ENCODE data around the gene HEATR5B.
"Not testable (repeated sequence)": the region's sequence is repeated elsewhere in the genome, so short reads cannot be mapped to it uniquely, and the experiment has no call there.

HEATR5B gene

DNA sequence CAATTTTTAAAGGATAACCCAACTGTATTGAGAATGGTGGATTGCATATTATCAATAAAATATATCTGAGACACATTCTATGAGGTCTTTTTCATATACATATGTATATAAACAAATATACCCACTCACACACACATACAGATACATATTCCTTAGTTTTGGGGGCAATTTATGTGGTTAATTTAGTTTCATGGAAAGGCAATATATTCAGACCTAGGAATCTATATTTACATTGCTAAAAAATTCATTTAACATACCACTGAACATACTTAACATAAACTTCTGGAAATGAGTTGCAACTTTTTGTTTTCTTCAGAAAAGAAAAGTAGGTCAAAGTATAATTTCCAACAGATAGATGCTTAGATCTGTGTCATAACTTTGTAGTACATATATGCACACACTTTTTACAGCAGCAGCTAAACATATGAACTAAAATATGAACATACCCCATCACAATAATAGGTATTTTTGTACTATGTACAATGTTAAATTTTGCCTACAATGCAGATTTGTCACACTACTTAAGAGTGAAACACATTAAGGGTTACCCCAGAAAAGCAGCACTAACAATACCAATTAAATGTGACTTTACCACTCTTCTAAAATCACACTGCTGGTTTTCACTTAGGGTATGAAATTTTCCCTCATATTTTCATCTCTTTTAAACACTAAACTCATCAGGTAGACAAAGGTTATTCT is 23.0 kb downstream of the HEATR5B start:
- no peak for DNase-seq

DNA sequence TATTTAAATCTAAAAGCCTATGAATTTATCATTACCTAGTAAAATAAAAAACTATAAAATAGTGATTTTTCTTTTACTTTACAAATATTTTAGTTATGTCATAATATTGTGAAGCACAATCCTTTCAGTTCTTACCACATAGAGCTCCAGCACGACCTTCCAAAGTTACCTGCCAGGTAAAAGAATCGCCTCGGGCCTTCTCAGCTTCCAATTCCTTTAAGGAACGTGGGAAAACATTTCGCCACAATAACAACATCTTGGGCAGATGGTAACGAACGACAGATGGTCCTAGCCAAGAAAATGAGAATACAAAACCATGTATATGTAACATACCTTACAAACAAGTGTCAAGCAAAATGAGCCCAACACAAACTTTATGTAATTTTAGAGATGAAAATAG is 23.7 kb downstream of the HEATR5B start:
- no peak for DNase-seq

DNA sequence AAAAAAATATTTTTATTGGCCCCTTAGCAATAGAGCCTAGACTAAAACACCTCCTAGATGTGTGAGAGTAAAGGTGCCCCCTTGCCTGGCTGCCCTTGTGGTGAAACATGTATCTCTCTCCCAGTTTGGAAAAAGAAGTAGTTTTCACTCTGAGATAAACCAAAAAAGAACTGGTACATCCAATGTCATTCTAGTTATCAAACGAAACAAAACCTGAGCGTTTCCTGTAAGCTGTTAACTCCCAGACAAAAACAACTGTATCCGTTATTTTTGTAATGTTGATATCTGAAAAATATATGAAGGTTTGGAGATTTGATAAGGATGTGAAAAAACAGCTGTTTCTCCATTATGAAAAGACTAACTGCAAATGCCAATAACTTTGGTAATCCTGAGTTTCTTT is 24.3 kb downstream of the HEATR5B start:
- no peak for DNase-seq

DNA sequence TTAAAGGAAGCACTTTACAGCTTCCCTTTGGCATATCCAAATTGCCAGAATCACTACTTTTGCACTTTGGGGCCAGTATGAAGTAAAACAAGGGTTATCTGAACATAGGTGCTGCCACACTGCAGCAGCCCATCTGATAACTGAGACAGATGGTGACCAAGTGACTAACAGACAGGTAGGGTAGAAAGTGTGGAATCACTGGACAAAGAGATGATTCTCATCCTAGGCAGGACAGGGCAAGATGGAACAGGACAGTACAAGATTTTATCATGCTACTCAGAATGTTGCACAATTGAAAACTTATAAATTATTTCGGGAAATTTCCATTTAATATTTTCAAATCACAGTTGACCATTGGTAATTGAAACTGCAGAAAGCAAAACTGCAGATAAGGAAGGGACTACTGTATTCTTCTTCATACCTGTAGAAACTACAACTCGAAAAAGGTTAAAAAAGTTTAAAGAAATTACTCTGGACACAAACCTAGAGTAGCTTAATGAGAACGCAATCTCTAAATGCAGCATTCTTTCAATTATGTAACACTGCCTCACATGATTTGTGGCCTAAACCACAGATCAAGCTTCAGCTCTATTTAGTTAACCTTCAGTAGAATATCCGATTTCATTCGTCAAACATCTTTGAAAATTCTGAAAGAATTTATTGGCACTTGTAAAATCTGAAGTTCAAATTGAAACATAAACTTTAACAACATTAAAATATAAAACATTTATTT is 31.4 kb downstream of the HEATR5B start:
- no peak for DNase-seq

DNA sequence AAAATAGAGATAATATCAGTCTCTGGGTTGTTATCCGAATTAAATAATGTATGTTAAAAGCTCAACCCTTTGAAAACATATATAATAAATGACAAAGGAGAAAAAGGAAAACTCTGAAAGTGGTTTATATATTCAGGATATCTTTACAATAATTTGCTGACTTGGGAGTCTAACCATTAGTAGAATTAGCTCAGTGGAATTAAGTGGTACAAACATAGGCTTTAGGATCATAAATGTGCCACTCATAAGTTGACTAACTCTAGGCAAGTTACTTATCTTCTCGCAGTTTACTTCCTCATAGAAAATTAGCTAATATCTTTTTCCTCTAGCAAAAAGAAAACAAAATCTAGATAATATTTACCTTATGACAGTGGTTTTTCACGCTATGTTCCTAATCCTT is 44.6 kb downstream of the HEATR5B start:
- DNase-seq: no peak

DNA sequence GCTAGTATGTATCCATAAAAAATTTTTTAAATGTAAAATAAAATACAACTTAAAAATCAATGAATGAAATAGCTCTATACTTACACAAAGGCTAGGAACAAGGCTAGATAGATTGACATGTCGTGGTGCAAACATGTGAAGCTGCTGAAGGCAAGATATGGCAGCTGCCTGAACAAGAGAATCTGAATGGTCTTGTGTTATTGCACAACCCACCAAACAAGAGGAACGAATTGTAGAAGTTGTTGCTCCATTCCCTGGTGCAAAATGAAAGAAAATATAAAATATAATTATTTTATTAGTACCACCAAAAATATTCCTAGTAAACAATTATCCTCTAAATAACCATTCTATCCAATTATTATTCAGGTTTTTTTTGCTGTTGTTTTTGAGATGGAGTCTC is 46.4 kb downstream of the HEATR5B start:
- no peak for DNase-seq

DNA sequence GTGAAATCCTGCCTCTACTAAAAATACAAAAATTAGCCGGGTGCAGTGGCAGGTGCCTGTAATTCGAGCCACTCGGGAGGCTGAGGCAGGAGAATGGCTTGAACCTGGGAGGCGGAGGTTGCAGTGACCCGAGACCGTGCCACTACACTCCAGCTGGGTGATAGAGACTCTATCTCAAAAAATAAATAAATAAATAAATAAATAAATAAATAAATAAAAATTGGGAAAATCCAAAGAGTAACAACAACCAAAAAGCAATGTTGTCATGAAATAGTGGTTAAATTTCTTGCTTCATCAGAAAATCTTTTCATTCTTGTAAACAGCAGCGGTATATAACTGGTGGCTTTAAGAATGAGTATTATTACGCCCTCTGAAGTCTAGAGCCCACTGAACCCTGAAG is 54.4 kb downstream of the HEATR5B start:
- no peak for DNase-seq

DNA sequence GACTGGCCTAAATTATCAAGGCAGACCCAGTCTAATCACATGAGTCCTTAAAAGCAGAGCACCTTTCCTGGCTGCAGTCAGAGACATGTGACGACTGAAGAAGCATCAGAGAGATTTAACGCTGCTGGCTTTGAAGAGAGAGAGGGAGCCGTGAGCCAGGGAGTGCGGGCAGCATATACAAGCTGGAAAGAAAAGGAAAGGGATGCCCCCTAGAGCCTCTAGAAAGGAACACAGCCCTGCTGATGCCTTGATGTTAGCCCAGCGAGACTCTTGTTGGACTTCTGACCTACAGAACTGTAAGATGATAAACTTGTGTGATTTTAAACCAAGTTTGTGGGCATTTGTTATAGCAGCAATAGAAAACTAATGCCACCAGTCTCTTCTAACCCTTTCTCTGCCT is 58.1 kb downstream of the HEATR5B start:
- DNase-seq: peak; percentile 7

DNA sequence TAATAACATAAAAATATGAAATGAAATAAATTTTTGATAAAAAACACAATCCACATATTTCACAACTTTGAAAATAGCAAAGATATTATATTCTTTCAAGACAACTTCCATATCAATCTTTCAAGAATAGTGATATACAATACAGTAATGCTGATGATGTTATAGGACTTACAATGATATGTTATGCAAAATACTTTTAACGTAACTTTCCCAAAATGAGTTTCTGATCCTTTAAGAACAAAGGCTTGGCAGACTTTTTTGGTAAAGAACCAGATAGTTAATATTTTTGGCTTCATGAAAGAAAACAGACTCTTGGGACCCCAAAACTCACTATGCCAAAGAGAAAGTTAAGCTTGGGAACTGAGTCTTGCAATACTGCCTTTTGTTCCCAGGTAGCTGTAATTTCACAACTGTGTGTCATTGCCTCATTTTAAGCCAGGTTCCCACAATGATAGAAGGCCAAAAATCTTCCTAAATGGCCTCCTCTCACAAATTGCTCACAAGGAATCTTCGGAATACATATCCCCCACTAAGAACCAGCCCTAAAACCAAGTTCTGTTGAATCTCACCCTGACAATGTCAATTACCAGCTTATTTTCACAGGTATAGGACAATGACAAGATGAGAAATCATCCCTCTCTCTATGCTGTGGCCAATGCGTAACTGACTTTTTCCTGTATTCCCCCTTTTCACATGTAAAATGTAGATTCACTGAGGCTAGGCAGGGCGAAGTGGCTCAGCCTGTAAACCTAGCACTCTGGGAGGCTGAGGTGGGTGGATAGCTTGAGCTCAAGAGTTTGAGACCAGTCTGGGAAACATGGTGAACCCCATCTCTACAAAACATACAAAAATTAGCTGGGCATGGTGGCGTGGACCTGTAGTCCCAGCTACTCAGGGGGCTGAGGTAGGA is 63.0 kb downstream of the HEATR5B start:
- no peak for DNase-seq

DNA sequence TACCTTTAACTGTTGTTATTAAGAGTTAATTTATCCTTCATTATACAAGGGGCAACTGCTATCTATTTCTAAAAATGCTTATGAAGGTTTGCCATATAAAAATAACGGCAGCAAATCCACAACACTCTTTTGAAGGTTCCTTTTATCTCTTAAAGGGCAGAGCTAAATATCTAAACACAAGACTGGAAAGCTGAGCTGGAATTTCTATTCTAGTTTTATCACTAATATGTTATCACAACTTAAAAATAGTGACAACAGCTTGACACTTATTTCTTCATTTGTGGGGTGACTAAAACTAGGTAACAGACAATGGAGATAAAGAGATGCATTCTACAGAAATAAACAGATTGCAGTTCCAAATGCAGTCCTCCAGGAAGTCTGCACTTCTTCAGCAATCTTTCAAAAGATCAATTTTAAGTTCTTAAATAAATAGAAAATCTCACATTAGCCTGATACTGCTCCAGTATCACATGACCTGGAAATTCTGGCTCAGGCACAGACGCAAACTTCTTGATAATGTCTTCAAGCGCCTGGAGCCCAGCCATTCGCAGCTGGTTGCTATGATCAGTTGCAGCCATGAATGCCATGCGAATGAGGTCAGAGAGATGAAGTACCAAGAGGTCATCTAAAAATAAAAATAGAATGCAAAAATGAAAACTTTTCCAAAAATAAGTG is 63.8 kb downstream of the HEATR5B start:
- DNase-seq: no peak

DNA sequence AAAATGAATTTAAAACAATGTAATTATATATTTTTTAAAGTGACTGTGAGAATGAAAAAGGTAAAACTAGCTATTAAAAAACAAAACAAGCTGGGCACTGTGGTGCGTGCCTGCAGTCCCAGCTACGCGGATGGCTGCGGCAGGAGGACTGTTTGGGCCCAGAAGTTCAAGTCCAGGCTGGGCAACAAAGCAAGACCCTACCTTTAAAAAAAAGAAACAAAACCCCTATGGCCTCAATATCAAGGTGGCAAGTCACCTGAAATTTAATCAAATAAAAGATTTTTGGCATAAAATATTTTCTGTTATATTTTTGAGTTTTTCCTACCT is 70.9 kb downstream of the HEATR5B start:
- no peak for DNase-seq

DNA sequence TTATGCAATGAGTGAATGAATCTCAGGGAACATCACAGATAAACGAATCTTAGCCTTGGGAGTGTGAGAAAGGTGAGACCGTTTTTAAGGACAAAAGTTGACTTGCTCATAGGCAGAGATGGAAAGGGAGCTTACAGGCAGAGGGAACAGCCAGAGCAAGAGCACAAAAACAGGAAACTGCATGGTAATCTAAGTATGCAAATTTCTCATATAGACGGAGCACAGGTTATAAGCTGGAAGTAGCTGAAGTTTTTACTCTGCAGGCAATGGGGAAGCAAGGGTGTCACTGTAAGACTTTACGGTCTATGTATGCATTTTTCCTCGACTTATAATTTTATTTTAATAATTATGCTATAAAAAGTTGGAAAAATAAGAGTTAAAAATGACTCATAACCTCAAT is 73.0 kb downstream of the HEATR5B start:
- DNase-seq: no peak

DNA sequence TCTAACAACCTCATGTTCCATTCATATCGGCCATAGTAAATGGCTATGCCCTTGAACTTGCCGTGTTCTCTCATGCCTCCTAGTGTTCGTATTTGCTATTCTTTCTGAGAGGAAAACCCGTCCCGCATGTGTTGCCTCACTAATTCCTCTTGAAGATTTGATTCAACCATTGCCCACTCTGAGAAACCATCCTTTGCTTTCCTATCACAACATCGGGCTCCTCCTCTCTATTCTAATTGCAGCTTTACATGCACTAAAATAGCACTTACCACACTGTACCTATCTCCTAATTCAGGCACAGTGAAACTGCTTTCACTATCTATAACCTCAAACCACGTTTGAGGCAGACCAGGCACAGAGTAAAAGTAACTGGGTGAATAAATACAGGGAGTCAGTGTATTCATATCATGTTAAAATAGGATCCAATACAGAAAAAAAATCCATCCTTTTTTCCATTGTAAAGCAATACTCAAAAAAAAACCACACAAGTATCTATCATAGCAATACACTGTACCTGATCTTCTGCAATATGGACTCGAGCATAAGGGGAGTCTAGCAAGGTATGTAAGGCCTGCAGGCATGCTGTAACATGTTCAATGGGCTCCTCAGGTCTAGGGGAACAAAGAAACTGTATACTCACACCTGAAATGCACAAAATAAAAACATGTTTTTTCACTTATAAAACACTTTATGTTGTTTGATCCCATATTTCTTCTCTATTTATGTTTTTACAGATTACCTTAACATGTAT is 78.9 kb downstream of the HEATR5B start:
- peak; percentile 13 for DNase-seq

DNA sequence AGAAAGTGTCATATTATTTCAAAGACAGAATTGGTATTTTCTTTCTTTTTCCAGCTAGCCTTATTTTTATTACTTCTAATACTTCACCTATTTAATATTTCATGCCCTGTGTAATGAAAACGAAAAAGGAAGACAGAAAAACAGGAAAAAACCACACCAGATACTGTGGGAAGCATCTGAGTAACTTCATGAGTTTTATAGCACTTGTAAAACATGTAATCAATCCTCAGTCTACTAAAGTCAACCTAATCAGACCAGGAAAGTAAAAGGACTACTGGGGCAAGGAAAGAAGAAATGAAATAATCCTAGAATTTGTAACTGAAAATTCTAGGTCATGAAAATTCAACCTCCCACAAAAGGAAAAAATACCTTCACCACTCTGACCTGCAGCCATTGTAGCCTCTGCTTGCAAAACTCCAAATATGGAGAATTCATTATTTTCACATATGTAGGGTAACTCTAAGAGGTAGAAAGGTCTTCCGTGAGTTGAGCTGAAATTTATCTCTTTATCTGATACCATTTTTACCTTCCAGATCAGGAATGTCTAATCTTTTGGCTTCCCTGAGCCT is 83.1 kb downstream of the HEATR5B start:
- no peak for DNase-seq

DNA sequence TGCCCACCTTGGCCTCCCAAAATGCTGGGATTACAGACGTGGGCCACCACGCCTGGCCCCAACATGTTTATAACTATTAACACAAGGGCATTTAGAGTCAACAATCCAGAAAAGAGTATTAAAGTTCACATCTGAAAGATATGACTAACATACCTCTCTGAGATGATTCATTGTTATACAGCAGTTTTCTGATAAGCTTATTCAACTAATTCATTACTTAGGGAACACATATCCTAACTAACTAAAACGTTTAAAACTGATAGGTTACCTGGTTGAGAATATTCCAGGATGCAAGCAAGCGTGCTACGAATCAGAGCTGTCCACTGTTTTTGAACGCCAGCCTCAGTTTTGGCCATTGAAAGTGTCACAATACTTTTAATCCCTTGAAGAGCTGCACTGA is 83.9 kb downstream of the HEATR5B start:
- DNase-seq: no peak

DNA sequence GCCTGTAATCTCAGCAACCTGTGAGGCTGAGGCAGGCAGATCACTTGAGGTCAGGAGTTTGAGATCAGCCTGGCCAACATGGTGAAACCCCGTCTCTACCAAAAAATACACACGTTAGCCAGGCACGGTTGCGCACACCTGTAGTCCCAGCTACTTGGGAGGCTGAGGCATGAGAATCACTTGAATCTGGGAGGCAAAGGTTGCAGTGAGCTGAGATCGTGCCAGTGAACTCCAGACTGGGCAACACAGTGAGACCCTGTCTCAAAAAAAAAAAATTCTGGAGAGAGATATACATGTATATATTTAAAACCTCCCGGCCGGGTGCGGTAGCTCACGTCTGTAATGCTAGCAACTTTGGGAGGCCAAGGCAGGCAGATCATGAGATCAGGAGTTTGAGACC is 84.8 kb downstream of the HEATR5B start:
- not testable (repeated sequence) for DNase-seq

DNA sequence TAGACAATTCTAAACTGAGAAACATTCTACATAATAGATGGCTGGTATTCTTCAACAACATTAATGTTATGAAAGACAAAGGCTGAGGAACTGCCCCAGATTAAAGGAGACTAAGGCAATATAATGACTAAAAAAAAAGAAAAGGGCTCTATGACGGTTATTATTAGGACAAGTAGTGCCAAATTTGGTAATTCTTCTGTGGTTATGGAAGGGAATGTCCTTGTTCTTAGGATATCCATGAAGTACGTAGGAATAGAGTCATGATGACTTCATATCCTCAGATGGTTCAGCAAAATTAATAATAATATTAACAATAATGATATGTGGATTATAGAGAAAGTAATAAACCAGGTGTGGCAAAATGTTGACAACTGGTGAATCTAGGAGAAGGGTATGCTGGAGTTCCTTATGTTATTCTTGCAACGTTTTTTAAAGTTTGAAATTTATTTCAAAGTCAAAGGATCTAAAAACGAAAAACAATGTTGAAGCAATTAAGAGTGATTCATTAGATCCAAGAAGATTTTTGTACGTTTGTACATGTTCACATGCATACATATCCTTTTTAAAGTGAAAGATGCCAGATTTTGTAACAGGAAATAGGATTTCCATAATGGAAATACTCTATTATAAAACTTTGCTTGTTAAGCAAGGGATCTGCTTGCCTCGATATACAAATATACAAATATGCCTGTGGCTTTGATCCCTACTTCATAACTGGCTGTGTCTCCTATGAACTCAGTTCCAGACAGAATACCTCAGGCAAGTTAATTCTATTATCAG is 90.1 kb downstream of the HEATR5B start:
- DNase-seq: no peak

DNA sequence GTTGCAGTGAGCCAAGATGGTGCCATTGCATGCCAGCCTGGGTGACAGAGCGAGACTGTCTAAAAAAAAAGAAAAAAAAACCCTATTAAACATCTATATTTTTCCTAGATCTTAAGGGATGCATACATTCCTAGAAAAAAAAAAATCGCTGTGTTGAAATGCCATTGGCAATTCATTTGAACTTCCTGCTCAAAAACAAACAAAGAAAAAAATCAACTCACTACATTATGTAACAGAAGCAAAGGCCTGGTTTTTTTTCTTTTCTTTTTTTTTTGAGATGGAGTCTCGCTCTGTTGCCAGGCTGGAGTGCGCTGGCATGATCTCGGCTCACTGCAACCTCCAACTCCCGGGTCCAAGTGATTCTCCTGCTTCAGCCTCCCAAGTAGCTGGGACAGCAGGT is 96.2 kb downstream of the HEATR5B start:
- no peak for DNase-seq

DNA sequence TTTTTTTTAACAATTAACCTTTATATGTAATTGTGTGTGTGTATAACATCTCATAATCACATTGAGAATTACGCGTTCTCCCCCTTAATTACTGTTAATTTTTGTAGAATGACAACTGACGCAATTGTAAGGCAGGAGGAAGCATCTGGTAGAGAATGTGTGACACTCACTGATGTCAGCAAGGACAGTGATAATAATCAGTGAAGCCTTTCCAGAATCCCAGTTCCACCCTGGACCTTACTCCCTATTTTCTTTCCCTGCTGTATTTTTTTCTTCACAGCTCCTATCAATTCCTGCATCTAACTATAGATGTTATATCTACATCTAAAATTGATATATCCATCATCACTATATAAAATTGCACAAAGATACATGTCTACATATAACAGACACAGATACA is 101.7 kb downstream of the HEATR5B start:
- no peak for DNase-seq

DNA sequence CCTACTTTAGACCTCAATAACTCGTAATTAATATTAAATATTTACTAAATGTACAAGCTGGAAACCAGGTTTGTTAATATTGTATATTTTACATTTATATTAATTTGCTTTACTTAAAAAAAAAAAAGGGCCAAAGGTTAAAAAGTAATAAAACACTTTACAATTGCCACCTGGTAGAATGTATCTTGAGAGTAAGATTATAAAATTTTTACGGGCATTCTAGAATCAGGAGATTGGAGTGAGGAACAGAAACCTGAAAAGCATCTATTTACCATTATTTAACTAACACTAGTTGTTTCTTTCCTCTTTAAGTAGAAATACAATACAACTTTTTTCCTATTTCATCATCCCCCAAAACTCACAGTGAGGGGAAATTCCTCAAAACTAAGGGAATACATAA is 102.3 kb downstream of the HEATR5B start:
- DNase-seq: no peak

DNA sequence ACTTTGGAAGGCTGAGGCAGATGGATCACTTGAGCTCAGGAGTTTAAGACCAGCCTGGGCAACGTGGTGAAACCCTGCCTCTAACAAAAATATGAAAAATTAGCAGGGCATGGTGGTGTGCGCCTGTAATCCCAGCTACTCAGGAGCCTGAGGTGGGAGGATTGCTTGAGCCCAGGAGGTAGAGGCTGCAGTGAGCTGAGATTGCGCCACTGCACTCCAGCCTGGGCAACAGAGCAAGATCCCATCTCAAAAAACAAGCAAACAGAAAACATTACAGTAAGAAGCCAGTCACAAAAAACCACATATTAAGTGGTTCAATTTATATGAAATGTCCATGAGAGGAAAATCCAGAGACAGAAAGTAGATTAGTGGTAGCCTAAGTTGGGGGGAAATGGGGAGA is 105.2 kb downstream of the HEATR5B start:
- not testable (repeated sequence) for DNase-seq
